AG04450 (cell line): Measurements from ENCODE around the gene HOXA11. TPM values are rescaled to one million over a fixed set of nuclear protein-coding genes. Genes with fewer than 3 reads are reported as not detected.
A peak's percentile ranks its signal among the peaks of the same experiment; 100 is the strongest.

Experiments
- CTCF ChIA-PET: fragments of 300-600, 350-600 bp; formaldehyde crosslinking; extraction: SDS; loops from one replicate; lab custom pipeline; 2022; ENCODE audit warnings: antibody characterized with exemption, inconsistent platforms; lab: Charles Lee
- POLR2A ChIA-PET: fragments of 350-600 bp; formaldehyde crosslinking; extraction: SDS; loops from one replicate; lab custom pipeline; 2021; ENCODE audit warnings: antibody characterized with exemption, inconsistent platforms; lab: Yijun Ruan, JAX
- DNase-seq: peaks from one replicate; pipeline ENCODE4 v3.0.0-alpha.2; 2011; ENCODE audit warnings: low read depth, low spot score
- H3K27ac ChIP-seq: one replicate; pipeline ENCODE4 v1.5.1; 2012; ENCODE audit warnings: low read depth, low read length, control low read depth
- H3K27me3 ChIP-seq: one replicate; pipeline ENCODE4 v1.6.0; 2012; ENCODE audit warnings: low read length; ENCODE audit not compliant: control insufficient read depth, insufficient read depth
- H3K4me3 ChIP-seq: 2 replicates; pipeline ENCODE4 v1.5.1; 2011; ENCODE audit warnings: mild to moderate bottlenecking, low read depth, low read length, control low read depth
- H3K9me3 ChIP-seq: 2 replicates; pipeline ENCODE4 v1.5.1; 2012; ENCODE audit warnings: low read length; ENCODE audit not compliant: control insufficient read depth, insufficient read depth
- polyA plus RNA-seq: library from polyadenylated mRNA; depleted of rRNA; stranded (reverse); fragments of >200 nt; gene quantifications from 2 replicates; pipeline ENCODE4 v1.2.3, GENCODE V29; 2011
- TF ChIP-seq, protein P1 (sequence below): IDR thresholded peaks from 2 replicates; pipeline ENCODE4 v1.5.1; 2011; ENCODE audit warnings: low read depth, low read length, control low read depth, inconsistent platforms

The HOXA11 gene
- polyA plus RNA-seq, 1 experiment = 0.04 TPM

- no peak for DNase-seq
- H3K27ac ChIP-seq = peak overlapping the region; percentile 88
- no peaks in the 10 kb centered on the region; the same call in 1 of the 2 replicates for H3K9me3 ChIP-seq
- H3K27me3 ChIP-seq = no peaks in the 10 kb centered on the region
- TF ChIP-seq, protein P1, sequence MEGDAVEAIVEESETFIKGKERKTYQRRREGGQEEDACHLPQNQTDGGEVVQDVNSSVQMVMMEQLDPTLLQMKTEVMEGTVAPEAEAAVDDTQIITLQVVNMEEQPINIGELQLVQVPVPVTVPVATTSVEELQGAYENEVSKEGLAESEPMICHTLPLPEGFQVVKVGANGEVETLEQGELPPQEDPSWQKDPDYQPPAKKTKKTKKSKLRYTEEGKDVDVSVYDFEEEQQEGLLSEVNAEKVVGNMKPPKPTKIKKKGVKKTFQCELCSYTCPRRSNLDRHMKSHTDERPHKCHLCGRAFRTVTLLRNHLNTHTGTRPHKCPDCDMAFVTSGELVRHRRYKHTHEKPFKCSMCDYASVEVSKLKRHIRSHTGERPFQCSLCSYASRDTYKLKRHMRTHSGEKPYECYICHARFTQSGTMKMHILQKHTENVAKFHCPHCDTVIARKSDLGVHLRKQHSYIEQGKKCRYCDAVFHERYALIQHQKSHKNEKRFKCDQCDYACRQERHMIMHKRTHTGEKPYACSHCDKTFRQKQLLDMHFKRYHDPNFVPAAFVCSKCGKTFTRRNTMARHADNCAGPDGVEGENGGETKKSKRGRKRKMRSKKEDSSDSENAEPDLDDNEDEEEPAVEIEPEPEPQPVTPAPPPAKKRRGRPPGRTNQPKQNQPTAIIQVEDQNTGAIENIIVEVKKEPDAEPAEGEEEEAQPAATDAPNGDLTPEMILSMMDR = no peak
- ChIA-PET CTCF (interaction anchor here (0.9 to 7.8 kb wide), 12 partner anchors 8 to 773 kb away, joined by 3 to 93 read pairs (median 12); partner anchors contain the start of gene HOXA3), POLR2A (interaction anchor here (1.3 to 4.1 kb wide), 8 partner anchors 10 to 942 kb away, joined by 3 to 23 read pairs (median 8); partner anchors contain the start of genes HNRNPA2B1 and HOXA3)
- H3K4me3 ChIP-seq = peak overlapping the region; percentile 94
These were observed 42.4 kb downstream of the HOXA11 start for GRCh38 chr7:27142580-27143022.

DNA sequence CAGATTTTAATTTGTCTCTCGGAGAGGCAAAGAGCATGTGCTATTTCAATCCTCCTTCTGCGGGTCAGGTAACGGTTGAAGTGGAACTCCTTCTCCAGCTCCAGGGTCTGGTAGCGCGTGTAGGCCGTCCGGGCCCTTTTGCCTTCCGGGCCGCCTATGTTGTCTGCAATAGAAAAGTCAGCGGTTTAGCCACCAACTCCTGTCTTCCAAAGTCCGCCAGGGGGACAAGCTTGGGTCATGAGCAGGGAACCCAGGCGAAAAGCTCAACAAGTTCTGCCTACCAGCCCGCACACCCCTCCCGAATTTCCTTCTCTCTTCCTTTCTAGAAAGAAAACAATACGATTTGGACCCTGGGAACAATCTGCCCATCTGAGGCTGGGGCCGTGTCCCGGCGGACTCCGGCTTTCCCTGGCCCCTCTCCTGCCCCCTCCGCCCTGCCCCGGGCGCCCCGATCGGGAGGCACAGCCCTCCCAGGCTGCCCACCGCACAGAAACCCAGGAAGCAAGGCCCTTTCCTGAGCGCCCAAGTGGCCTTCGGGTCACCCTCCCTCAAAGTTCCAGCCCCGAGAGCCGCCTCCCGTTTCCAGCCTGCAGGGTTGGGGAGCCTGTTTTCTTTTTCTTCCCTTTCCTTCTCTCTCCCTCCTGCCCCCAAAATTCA, 43.0 kb downstream of the HOXA11 start:
- H3K9me3 ChIP-seq = no peaks in the 10 kb centered on the region; the same call in 1 of the 2 replicates
- H3K27ac ChIP-seq = peak overlapping the region; percentile 88
- CTCF ChIA-PET = interaction anchor here (0.6 to 7.8 kb wide), 17 partner anchors 8 to 772 kb away, joined by 3 to 93 read pairs (median 6); partner anchors contain the start of genes HOXA3 and HOXA4
- peak overlapping the region; percentile 94 for H3K4me3 ChIP-seq
- POLR2A ChIA-PET = interaction anchor here (2.0 to 4.1 kb wide), 2 partner anchors 27 to 44 kb away, joined by 6 to 23 read pairs; no protein-coding TSS in a partner anchor
- DNase-seq = no peak
- TF ChIP-seq, protein P1 = peak; percentile 28; the same call in 1 of the 2 replicates
- no peaks in the 10 kb centered on the region for H3K27me3 ChIP-seq

GRCh38 chr7:27141137-27141922, 43.7 kb downstream of the HOXA11 start:
- Histone ChIP-seq H3K4me3 (peak overlapping the region; percentile 94), H3K27ac (peak overlapping the region; percentile 88), H3K9me3 (no peaks in the 10 kb centered on the region; the same call in 1 of the 2 replicates), H3K27me3 (no peaks in the 10 kb centered on the region)
- ChIA-PET CTCF (interaction anchor here (0.6 to 7.8 kb wide), 23 partner anchors 8 to 1073 kb away, joined by 3 to 93 read pairs (median 5); partner anchors contain the start of genes HOXA3 and HOXA4), POLR2A (interaction anchor here (0.6 to 4.1 kb wide), 8 partner anchors 9 to 43 kb away, joined by 3 to 23 read pairs (median 4); no protein-coding TSS in a partner anchor)
- no peak for DNase-seq
- TF ChIP-seq, protein P1 = no peak

DNA sequence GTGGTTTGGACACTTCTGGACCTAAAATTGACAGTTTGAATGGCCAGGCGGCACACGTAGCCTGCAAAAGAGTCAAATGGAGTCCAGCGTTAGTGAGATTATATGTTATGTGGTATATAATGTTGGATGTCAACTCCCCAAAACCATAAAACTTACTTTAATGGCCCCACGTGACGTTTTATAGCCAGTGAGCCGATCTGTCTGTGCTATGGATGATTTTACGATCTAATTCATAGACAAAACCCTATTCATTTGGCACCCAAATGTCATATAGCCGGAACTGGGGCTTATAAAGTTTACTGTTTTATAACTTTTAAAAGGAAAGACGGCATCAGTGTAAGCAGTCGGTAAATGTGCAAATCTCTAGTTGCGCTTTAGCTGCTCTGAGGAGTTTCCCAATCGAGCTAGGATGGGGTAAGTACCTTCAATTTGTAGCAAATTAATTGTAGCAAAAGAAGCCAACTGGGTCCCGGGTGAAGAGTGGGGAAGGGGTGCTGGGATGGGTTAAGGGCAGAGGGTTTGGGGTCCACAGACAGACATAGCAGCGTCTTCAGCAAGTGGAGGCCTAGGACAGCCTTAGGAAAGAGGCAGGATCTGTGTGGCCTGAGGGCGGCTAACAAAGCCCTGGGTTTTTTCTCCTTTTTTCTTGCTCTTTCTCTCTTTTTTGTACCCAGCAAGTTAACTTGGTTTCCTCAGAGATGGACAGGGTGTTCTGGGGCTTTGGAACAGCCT, 44.7 kb downstream of the HOXA11 start:
- Histone ChIP-seq H3K27ac (peak overlapping the region; percentile 86), H3K4me3 (peak overlapping the region; percentile 94), H3K9me3 (no peaks in the 10 kb centered on the region; the same call in 1 of the 2 replicates), H3K27me3 (no peaks in the 10 kb centered on the region)
- TF ChIP-seq, protein P1 = no peak
- no peak for DNase-seq
- CTCF ChIA-PET = interaction anchor here (1.1 to 7.8 kb wide), 8 partner anchors 9 to 771 kb away, joined by 4 to 93 read pairs (median 8); no protein-coding TSS in a partner anchor
- POLR2A ChIA-PET = interaction anchor here (0.8 to 4.1 kb wide), 6 partner anchors 8 to 42 kb away, joined by 3 to 23 read pairs (median 6); no protein-coding TSS in a partner anchor
